Colonic mucosa (tissue), 4 donors: ENCODE results near the gene RAB11B. TPM values are rescaled to one million over a fixed set of nuclear protein-coding genes. Genes with fewer than 3 reads are reported as not detected.

Experiments
- DNase-seq: peaks from one replicate; pipeline ENCODE4 v3.0.0-alpha.2; 2020
- H3K27ac ChIP-seq: fragments of 200-600 bp; one replicate; pipeline ENCODE4 v1.8.0; 2021
- H3K27me3 ChIP-seq: fragments of 200-600 bp; one replicate; pipeline ENCODE4 v1.8.0; 2021
- H3K36me3 ChIP-seq: fragments of 200-600 bp; one replicate; pipeline ENCODE4 v1.8.0; 2021
- H3K4me1 ChIP-seq: fragments of 200-600 bp; one replicate; pipeline ENCODE4 v1.8.0; 2021; ENCODE audit warnings: mild to moderate bottlenecking
- H3K4me3 ChIP-seq: fragments of 200-600 bp; one replicate; pipeline ENCODE4 v1.8.0; 2021
- H3K9ac ChIP-seq, 2 donors: one replicate each; pipeline ENCODE4 v1.7.0; 2013; ENCODE audit warnings: control low read depth in 2 of 2, low read depth in 2 of 2, low read length in 2 of 2
- H3K9me3 ChIP-seq: fragments of 200-600 bp; one replicate; pipeline ENCODE4 v1.8.0; 2021
- CTCF ChIP-seq: fragments of 200-600 bp; IDR thresholded peaks from one replicate; pipeline ENCODE4 v1.8.0; 2022; ENCODE audit warnings: antibody characterized with exemption, mild to moderate bottlenecking
- intact Hi-C: fragments of 100-400 bp; cut with DNase I; formaldehyde crosslinking; loops from one replicate; pipeline ENCODE4 v1.14.1; 2022
- microRNA-seq: library from miRNA; unstranded; fragments of <30 nt; microRNA quantifications from one replicate; pipeline ENCODE4, GENCODE V29; 2019
- total RNA-seq, 2 donors: library from RNA; stranded (reverse); fragmentation: NEBNext Ultra II Directional in 1 of 2; extraction: Animal tissue kit (Norgen Biotek cat#: 25700) in 1 of 2; gene quantifications; one replicate each; pipeline ENCODE4 v1.2.1, GENCODE V29; 2021
- donor health status: healthy.
- donor health status: DM: no; HTN: no; CAD: no.
- donor health status: DM: no; HTN: no; CAD: no.

RAB11B gene
- total RNA-seq, 2 donors from 2014 or later: 117 to 127 TPM

GRCh38 chr19:8451885-8452284 is 61.7 kb downstream of the RAB11B start:
- Histone ChIP-seq H3K4me1 (peaks cover 6% of the 10 kb centered on the region), H3K9me3 (no peaks in the 10 kb centered on the region), H3K4me3 (no peak overlapping the region), H3K27ac (no peak overlapping the region), H3K36me3 (peaks cover 4% of the 10 kb centered on the region), H3K27me3 (no peaks in the 10 kb centered on the region), H3K9ac (no peak overlapping the region)
- intact Hi-C loops: no loop called here
- no peak for TF ChIP-seq CTCF
- DNase-seq: no peak

- H3K4me1 ChIP-seq: no peaks in the 10 kb centered on the region
- no peak for TF ChIP-seq CTCF
- H3K27ac ChIP-seq: no peak overlapping the region
- no peak overlapping the region for H3K9ac ChIP-seq
- intact Hi-C loops: no loop called here
- no peak overlapping the region for H3K4me3 ChIP-seq
- H3K9me3 ChIP-seq: no peaks in the 10 kb centered on the region
- DNase-seq: no peak
- peaks cover 4% of the 10 kb centered on the region for H3K36me3 ChIP-seq
- no peaks in the 10 kb centered on the region for H3K27me3 ChIP-seq
These were observed 62.4 kb downstream of the RAB11B start for GRCh38 chr19:8452446-8453123.

- Histone ChIP-seq H3K4me3 (no peak overlapping the region), H3K27ac (no peak overlapping the region), H3K4me1 (peaks cover 7% of the 10 kb centered on the region), H3K27me3 (no peaks in the 10 kb centered on the region), H3K9me3 (no peaks in the 10 kb centered on the region), H3K9ac (no peak overlapping the region), H3K36me3 (peaks cover 4% of the 10 kb centered on the region)
- no peak for TF ChIP-seq CTCF
- intact Hi-C loops: no loop called here
- no peak for DNase-seq
These were observed 63.5 kb downstream of the RAB11B start for GRCh38 chr19:8453616-8454015.

Small RNAs within 50 kb of the gene (microRNA-seq; reads per million reads assigned to microRNA genes)
- 7.2 reads per million, percentile 7 among the genes with 10 or more reads in this experiment for gene MIR4999

Other genes starting within 250 kb of the RAB11B start
- under 1 TPM in 1 of 2 donors, not detected in 1; 0.05 TPM for gene FBN3, start 240.8 kb upstream of the RAB11B start, total RNA-seq
- 1 to 10 TPM; 2.9 to 5.3 TPM for gene CERS4, start 181.0 kb upstream of the RAB11B start, total RNA-seq
- gene CD320, start 82.0 kb upstream of the RAB11B start, total RNA-seq: 100 to 1,000 TPM in 1 of 2 donors, 10 to 100 TPM in 1; 34.1 to 154 TPM
- gene NDUFA7, start 69.0 kb upstream of the RAB11B start, total RNA-seq: 10 to 100 TPM; 57.4 to 58.3 TPM
- 1,000 to 10,000 TPM; 1,587 to 1,854 TPM for gene RPS28, start 68.9 kb upstream of the RAB11B start, total RNA-seq
- gene KANK3, start 47.1 kb upstream of the RAB11B start, total RNA-seq: 1 to 10 TPM; 1.7 to 2.7 TPM
- gene ANGPTL4, start 26.2 kb upstream of the RAB11B start, total RNA-seq: 1 to 10 TPM; 7.7 to 8.1 TPM
- gene MARCHF2, start 22.9 kb downstream of the RAB11B start, total RNA-seq: 10 to 100 TPM; 18.8 to 33.1 TPM
- gene HNRNPM, start 54.6 kb downstream of the RAB11B start, total RNA-seq: 100 to 1,000 TPM; 122 to 339 TPM
- gene PRAM1, start 112.3 kb downstream of the RAB11B start, total RNA-seq: under 1 TPM; 0.49 to 0.96 TPM
- gene ZNF414, start 123.8 kb downstream of the RAB11B start, total RNA-seq: 10 to 100 TPM; 19.5 to 31.9 TPM
- 1 to 10 TPM; 4.7 to 9.1 TPM for gene MYO1F, start 187.1 kb downstream of the RAB11B start, total RNA-seq
- gene ADAMTS10, start 220.4 kb downstream of the RAB11B start, total RNA-seq: 1 to 10 TPM; 3.9 TPM
- gene NFILZ, start 240.3 kb downstream of the RAB11B start, total RNA-seq: not detected